Activated B cell treated with CpG ODN at 0.5 μM for 24 hours (primary cell): ENCODE measurements around the gene PDXK. TPM values are rescaled to one million over a fixed set of nuclear protein-coding genes. Genes with fewer than 3 reads are reported as not detected.

Source experiments
- ATAC-seq: fragments of 200-7000 bp; cut with Tn5 transposase; one replicate; pipeline ENCODE4 v1.10.0; 2021; ENCODE audit warnings: low read depth, mild to moderate bottlenecking, moderate library complexity
- CTCF ChIA-PET: fragments of 350-600 bp; sonication (Branson Sonifier 250); formaldehyde crosslinking; loops from one replicate; lab custom pipeline; 2021; ENCODE audit warnings: antibody characterized with exemption; lab: Charles Lee
- POLR2A ChIA-PET: fragments of 350-600 bp; sonication (Branson Sonifier 250); formaldehyde crosslinking; loops from one replicate; lab custom pipeline; 2021; ENCODE audit warnings: antibody characterized with exemption; lab: Charles Lee
- DNase-seq: peaks from one replicate; pipeline ENCODE4 v3.0.0; 2022
- H3K27ac Mint-ChIP-seq: one replicate; pipeline ENCODE4 v1.8.0; 2020; ENCODE audit warnings: mixed read lengths
- H3K27me3 Mint-ChIP-seq: one replicate; pipeline ENCODE4 v1.8.0; 2021; ENCODE audit warnings: mixed read lengths
- H3K36me3 Mint-ChIP-seq: one replicate; pipeline ENCODE4 v1.8.0; 2021; ENCODE audit warnings: low read depth, mixed read lengths
- H3K4me1 Mint-ChIP-seq: one replicate; pipeline ENCODE4 v1.8.0; 2021; ENCODE audit warnings: mixed read lengths
- H3K4me3 Mint-ChIP-seq: one replicate; pipeline ENCODE4 v1.8.0; 2020; ENCODE audit warnings: mild to moderate bottlenecking, mixed read lengths
- H3K9me3 Mint-ChIP-seq: one replicate; pipeline ENCODE4 v1.8.0; 2020; ENCODE audit warnings: mixed read lengths
- intact Hi-C: fragments of 100-400 bp; cut with micrococcal nuclease; formaldehyde crosslinking; loops from one replicate; pipeline ENCODE4 v1.15.1; 2024
- total RNA-seq: library from RNA; stranded (reverse); gene quantifications from 2 replicates; pipeline ENCODE4 v1.2.3, GENCODE V29; 2022
- TF ChIP-seq, protein P1 (sequence below): fragments of 200-600 bp; IDR thresholded peaks from one replicate; pipeline ENCODE4 v1.8.0; 2022; ENCODE audit warnings: antibody characterized with exemption, mild to moderate bottlenecking

PDXK gene
- total RNA-seq, 1 donor from 2014 or later, result 54.2 TPM

DNA sequence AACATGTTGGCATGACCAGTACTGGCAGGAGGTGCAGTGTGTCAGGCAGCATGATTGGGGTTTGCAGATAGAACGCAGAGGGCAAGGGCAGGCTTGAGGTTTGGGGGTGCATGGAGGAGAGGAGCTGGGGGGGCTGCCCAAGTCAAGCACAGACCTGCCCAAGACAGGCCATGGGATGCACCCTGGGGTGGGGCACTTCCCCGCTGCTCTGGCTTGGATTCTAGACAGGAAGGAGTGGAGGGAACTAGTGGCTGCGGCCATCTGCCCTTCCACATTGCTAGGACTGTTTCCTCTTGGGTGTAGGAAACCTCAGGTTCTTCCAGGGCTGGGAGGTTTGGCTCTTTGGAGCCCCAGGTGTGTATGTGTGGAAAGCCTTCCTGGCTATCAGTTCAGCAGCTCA is 3.0 kb downstream of the PDXK start:
- H3K9me3 Mint-ChIP-seq, result no peaks in the 10 kb centered on the region
- ChIA-PET CTCF (no interaction called here), POLR2A (no interaction called here)
- intact Hi-C loops, result no loop called here
- peaks cover 6% of the 10 kb centered on the region for H3K36me3 Mint-ChIP-seq
- H3K4me3 Mint-ChIP-seq, result no peak overlapping the region
- DNase-seq (no peak), ATAC-seq (no peak)
- peaks cover 65% of the 10 kb centered on the region for H3K4me1 Mint-ChIP-seq
- H3K27me3 Mint-ChIP-seq, result no peaks in the 10 kb centered on the region
- TF ChIP-seq, protein P1, sequence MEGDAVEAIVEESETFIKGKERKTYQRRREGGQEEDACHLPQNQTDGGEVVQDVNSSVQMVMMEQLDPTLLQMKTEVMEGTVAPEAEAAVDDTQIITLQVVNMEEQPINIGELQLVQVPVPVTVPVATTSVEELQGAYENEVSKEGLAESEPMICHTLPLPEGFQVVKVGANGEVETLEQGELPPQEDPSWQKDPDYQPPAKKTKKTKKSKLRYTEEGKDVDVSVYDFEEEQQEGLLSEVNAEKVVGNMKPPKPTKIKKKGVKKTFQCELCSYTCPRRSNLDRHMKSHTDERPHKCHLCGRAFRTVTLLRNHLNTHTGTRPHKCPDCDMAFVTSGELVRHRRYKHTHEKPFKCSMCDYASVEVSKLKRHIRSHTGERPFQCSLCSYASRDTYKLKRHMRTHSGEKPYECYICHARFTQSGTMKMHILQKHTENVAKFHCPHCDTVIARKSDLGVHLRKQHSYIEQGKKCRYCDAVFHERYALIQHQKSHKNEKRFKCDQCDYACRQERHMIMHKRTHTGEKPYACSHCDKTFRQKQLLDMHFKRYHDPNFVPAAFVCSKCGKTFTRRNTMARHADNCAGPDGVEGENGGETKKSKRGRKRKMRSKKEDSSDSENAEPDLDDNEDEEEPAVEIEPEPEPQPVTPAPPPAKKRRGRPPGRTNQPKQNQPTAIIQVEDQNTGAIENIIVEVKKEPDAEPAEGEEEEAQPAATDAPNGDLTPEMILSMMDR, result no peak
- H3K27ac Mint-ChIP-seq, result no peak overlapping the region

DNA sequence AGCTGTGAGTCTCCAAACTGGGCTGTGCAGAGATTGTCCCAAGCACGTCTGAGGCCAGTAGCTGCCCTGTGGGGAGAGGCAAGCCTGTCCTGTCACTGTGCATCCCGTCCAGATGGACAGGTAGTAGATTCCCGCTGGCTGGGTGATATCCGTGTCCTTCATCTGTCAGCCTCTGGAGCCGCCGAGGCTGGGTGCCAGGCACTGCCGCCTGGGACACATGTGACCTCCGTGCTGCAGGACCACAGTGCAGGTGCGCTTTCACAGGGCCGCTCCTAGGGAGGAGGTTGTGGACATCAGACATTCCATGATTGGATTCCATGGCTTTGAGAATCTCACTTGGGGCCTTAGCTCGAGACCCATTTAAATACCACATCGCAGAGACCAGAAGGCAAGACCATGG is 4.7 kb downstream of the PDXK start:
- H3K36me3 Mint-ChIP-seq, result peaks cover 6% of the 10 kb centered on the region
- ChIA-PET POLR2A (interaction anchor here (0.7 kb wide), 1 partner anchor 17 kb away, joined by 3 read pairs; no protein-coding TSS in a partner anchor), CTCF (no interaction called here)
- ATAC-seq (no peak), DNase-seq (no peak)
- TF ChIP-seq, protein P1, result no peak
- no peaks in the 10 kb centered on the region for H3K27me3 Mint-ChIP-seq
- H3K4me3 Mint-ChIP-seq, result no peak overlapping the region
- H3K9me3 Mint-ChIP-seq, result no peaks in the 10 kb centered on the region
- no peak overlapping the region for H3K27ac Mint-ChIP-seq
- intact Hi-C loops, result no loop called here
- peaks cover 72% of the 10 kb centered on the region for H3K4me1 Mint-ChIP-seq

DNA sequence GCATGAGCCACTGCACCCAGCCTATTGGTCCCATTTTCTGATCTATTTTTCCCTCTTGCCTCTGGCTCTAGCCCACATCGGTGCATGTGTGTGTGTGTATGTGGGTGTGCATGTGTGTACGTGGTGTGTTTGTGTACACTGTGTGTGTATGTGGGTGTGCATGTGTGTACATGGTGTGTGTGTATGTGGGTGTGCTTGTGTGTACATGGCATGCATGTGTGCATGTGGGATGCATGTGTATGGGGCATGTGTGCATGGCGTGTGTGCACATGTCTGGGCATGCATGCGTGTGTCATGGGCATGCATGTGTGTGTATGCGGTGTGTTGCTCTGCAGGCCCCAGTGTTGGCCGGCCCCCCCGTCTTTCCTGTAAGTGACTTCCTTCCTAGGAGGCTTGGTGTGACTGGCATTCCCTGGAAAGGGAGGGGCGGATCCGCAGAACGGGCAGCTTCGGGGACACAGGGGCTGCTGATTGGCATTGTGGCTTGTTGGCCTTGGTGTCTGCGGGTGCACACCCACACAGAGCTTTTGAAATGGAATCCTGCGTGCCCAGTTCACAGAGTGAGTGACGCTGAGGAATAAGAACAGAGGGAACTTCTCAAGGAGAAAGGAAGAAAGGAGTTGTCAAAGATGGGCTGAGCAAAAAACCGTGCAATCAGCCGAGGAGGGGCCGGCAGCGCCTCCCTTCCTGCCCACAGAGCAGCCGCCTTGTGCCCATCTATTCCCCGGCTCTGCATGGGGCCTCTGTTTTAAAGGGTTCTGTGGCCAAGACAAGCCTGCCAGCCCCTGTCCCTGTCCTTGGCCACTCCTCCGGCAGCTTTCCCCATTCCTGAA is 8.0 kb downstream of the PDXK start:
- ChIA-PET POLR2A (interaction anchor here (2.6 to 2.7 kb wide), 2 partner anchors 7 to 67 kb away, joined by 14 to 21 read pairs; partner anchors contain the start of genes HSF2BP, PDXK and RRP1B), CTCF (no interaction called here)
- TF ChIP-seq, protein P1, result no peak
- peaks cover 61% of the 10 kb centered on the region for H3K4me1 Mint-ChIP-seq
- DNase-seq (no peak), ATAC-seq (no peak)
- peak overlapping the region; percentile 46 for H3K4me3 Mint-ChIP-seq
- H3K36me3 Mint-ChIP-seq, result peaks cover 10% of the 10 kb centered on the region
- intact Hi-C loops, result loop anchor here (5.0 kb wide), 1 partner anchor 140 kb away; the partner anchor contains the start of gene AGPAT3
- H3K27me3 Mint-ChIP-seq, result no peaks in the 10 kb centered on the region
- H3K9me3 Mint-ChIP-seq, result no peaks in the 10 kb centered on the region
- peak overlapping the region; percentile 24 for H3K27ac Mint-ChIP-seq

DNA sequence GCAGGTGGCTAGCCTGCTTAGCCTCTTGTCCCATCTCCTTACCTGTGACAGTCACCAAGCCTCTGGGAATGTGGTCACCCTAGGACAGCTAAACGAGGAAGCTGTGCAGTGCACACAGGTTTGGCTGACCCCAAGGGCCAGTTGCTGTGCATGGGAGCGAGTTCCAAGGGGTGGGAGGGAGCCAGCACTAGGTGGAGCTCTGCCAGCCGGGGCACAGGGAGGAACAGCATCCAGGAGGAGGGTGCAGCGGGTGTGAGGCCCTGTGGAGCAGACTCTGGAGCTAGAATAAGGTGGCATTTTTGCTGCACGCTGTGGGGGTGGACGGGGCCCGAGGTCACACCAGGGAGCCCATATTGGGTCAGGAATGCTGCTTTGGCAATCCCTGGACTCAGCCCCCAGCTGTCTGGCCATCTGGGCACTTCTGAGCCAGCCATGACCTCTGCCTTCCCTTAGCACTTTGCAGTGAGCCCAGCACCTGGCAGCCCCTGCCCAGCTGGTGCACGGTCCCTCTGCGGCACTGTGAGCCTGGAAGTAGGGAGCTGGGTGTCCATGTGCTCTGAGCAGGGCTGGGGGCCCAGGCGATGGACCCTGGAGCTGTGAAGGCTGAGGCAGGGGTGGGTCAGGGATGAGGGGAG is 8.7 kb downstream of the PDXK start:
- no peak for DNase-seq
- Mint-ChIP-seq H3K9me3 (no peaks in the 10 kb centered on the region), H3K27ac (no peak overlapping the region), H3K36me3 (peaks cover 10% of the 10 kb centered on the region), H3K4me3 (peak overlapping the region; percentile 88), H3K4me1 (peaks cover 56% of the 10 kb centered on the region), H3K27me3 (no peaks in the 10 kb centered on the region)
- POLR2A ChIA-PET, result interaction anchor here (1.4 to 2.7 kb wide), 4 partner anchors 8 to 67 kb away, joined by 5 to 21 read pairs (median 14); partner anchors contain the start of genes HSF2BP, PDXK and RRP1B
- TF ChIP-seq, protein P1, result no peak
- CTCF ChIA-PET, result interaction anchor here (1.4 kb wide), 2 partner anchors 8 to 11 kb away, joined by 5 to 7 read pairs; partner anchors contain the start of gene PDXK
- ATAC-seq, result no peak
- intact Hi-C loops, result loop anchor here (1.0 to 5.0 kb wide), 2 partner anchors 8 to 140 kb away; partner anchors contain the start of genes AGPAT3 and PDXK

DNA sequence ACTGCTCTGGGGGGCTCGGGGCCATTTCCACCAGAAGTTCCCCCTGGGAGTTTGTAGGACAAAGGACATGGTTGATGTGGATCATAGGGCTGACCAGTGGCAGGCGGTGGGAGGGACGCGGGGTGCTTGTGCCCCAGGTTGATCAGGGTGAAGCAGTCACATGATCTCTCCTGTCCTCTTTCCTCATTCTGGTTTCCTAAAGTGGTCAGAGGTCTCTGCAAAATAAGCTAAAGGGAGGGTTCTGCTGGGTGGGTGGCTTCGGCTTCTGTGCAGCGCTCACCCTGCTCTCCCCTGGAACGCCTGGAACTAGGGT is 9.2 kb downstream of the PDXK start:
- TF ChIP-seq, protein P1, result no peak
- Mint-ChIP-seq H3K4me1 (peaks cover 56% of the 10 kb centered on the region), H3K27ac (peak overlapping the region; percentile 82), H3K4me3 (peak overlapping the region; percentile 88), H3K36me3 (peaks cover 10% of the 10 kb centered on the region), H3K27me3 (no peaks in the 10 kb centered on the region), H3K9me3 (no peaks in the 10 kb centered on the region)
- ATAC-seq (no peak), DNase-seq (no peak)
- ChIA-PET POLR2A (interaction anchor here (1.1 to 2.7 kb wide), 5 partner anchors 8 to 68 kb away, joined by 3 to 21 read pairs (median 14); partner anchors contain the start of genes HSF2BP, PDXK and RRP1B), CTCF (interaction anchor here (1.4 kb wide), 3 partner anchors 9 to 61 kb away, joined by 3 to 7 read pairs (median 5); partner anchors contain the start of gene PDXK)
- intact Hi-C loops, result loop anchor here (1.0 to 5.0 kb wide), 2 partner anchors 9 to 139 kb away; partner anchors contain the start of genes AGPAT3 and PDXK
